Cortex of kidney (tissue), 1 donor: ENCODE data around the gene FZD2.
"Not testable (repeated sequence)": the region's sequence is repeated elsewhere in the genome, so short reads cannot be mapped to it uniquely, and the experiment has no call there.

Experiments
- DNase-seq: peaks from one replicate; lab custom pipeline; 2025; lab: John Stamatoyannopoulos, UW

Gene FZD2

GRCh38 chr17:44578947-44579346 lies 21.7 kb downstream of the FZD2 start:
- DNase-seq = no peak

- DNase-seq = no peak
Measured at GRCh38 chr17:44581868-44582267, 24.6 kb downstream of the FZD2 start.

DNA sequence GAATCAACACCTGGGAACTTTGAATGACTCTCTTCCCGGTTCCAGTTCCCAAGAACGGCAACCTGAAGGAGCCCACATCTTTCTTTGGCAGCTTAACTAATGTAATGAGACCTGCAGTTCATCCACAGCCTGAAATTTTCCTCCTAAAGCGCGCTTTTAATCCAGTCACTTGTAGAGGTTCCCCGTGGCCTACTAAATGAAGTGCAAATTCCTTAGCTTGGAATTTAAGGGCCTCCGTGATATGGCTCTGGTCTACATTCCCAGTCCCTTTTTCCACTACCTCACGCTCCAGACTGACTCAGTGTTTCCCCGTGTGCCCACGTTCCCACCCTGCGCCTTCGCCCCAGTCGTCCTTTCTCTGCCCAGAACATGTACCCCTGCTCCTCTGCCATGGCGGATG lies 27.2 kb downstream of the FZD2 start:
- DNase-seq = no peak

- no peak for DNase-seq
Measured at GRCh38 chr17:44585315-44585714, 28.0 kb downstream of the FZD2 start.

GRCh38 chr17:44587339-44587738 lies 30.1 kb downstream of the FZD2 start:
- no peak for DNase-seq

GRCh38 chr17:44589316-44590071 lies 32.2 kb downstream of the FZD2 start:
- DNase-seq = no peak

GRCh38 chr17:44590072-44590462 lies 32.8 kb downstream of the FZD2 start:
- DNase-seq = not testable (repeated sequence)

- DNase-seq = not testable (repeated sequence)
Measured at GRCh38 chr17:44590762-44591161, 33.5 kb downstream of the FZD2 start.

DNA sequence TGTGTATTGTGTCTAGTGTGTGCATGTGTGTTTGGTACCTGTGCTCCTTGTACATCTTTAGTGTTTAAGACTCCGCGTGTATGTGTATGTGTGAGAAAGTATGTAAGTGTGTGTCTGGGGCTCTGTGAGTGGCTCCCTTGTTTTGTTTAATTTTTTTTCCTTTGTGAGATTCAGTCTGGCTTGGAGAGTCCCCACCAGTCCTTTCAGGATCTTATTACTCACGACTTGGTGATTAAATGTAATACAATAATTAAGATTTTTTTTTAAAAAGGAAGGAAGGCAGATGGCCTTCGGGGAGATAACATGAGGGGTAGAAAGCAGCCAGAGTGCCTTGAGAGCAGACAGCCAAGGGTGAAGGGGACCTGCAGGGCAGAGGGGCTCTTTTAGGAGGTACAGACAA lies 33.9 kb downstream of the FZD2 start:
- DNase-seq = no peak

DNA sequence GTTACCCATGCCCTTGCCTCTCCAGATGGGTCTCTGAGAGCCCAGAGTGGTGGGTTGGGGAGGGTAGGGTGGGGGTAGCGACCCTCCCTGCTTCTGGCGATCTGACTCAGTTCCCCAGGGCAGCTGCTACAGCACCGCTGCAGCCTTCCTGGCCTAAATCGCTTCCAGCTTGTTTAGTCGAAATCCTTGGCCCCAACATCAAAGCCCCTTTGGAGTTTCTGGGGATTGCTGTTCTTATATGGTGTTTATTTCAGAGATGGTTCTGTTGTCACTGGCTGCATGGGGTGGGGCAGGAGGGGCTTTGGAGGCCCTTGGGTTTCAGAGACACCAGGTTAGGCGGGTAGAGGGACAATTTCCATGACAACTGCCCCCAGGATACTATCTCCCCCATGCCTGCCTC lies 35.9 kb downstream of the FZD2 start:
- DNase-seq = no peak

DNA sequence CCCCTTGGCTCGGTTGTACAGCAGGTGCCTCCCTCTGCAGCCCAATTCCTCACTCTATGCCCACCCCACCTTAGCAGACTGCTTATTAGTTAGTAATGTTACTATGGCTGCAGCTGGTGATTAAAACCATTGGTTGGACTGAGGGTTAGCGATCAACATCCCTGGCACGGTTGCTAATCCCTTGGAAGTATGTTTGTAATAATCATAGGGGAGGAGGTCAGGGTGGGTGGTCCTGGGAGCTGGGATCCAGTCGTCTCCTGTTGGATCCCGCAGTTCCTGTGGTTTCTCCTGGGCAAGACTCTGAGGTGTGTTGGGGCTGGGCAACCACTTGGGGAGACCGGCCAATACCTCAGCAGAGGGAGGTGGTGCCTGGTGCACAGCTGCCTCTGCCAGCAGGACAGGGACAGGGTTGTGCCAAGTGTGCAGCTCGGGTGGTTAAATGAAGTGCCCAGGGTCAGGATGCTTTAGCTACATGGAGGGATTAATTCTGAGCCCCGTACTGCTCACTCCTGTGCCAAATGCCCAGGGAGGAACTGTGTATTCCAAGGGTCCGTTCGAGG lies 38.0 kb downstream of the FZD2 start:
- DNase-seq = no peak

DNA sequence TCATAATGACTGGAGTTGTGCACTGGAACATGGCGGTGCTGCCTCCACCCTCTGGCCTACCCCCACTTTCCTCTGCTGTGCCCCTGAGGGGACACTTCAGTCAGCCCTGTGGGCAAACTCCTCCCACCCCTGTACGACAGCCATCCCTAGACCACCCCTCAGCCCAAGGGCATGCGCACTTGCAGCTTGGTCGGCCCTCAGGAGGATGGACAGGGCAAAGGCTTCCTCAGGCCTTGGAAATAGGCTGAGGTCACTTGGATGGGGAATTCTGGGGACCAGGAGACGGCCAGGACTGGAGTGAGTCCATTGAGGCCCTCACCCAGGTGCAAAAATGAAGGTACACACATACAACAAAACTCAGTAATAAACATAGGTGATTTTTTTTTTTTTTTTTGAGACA lies 41.0 kb downstream of the FZD2 start:
- no peak for DNase-seq

- no peak for DNase-seq
Measured at GRCh38 chr17:44598932-44599297, 41.6 kb downstream of the FZD2 start.

- DNase-seq = no peak
Measured at GRCh38 chr17:44599298-44600175, 42.3 kb downstream of the FZD2 start.

- DNase-seq = no peak
Measured at GRCh38 chr17:44601539-44601938, 44.3 kb downstream of the FZD2 start.

DNA sequence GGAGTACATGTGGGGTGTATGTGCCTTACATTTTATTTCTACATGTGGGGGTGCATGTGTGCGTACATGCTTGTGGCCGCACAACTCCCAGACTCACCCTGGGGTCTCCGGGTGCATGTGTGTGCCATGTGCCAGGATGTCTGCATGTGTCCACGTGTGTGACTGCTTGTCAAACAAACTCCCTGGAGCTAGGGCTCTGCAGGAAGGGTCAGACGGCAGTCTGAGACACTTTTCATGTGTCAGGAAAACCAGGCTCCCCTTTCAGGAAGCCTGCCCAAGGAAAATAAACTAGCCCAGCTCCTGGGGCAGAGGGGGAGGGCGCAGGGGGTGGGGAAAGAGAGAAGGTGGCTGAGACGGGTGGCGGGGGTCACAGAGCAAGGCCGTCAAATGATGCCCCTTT lies 44.7 kb downstream of the FZD2 start:
- DNase-seq = no peak

DNA sequence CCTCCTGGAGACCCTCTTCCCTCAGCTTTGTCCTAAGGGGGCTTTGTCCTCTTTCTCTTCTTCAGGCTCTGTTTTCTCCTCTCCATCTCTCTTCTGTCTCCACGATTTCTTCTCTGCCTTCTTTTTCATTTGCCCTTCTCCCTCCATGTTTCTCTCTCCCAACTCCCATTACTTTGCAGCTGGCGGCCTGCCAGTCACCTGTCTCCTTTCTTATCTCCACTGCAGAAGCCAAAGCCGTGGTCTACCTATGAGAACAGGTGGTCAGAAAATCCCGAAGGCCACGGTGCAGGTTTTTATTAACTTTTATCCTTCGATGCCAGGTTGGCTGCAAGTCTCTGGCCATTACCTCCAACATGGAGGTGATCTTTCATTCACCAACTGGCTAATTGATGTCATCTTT lies 45.1 kb downstream of the FZD2 start:
- no peak for DNase-seq

GRCh38 chr17:44602970-44603369 lies 45.7 kb downstream of the FZD2 start:
- DNase-seq = no peak

DNA sequence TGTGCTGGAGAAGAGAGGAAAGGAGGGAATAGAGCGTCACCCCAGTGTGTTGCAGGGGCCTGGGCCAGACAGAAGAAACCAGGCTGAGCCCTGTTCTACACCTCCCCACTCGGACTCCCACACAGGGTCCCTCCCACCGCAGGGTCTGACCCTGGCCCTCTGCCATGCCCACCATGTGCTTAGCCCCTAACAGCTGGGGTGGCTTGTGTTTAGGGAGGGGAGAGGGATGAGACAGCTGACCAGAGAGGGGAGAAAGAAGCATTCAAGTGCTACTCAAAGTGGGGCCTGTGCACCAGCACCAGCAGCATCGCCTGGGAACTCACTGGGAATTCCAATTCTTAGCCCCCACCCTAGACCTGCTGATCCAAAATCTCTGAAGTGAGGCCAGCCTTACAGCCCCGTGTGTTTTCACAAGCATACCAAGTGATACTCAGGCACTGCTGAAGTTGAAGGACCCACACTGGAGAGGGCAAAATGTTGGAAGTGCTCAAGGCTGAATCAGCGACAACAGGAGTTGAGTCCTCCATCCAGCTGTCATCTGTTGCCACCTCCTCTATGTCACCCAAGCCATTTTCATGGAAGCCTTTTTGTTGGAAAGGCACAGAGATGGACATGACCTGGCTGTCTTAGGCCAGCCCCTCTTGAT lies 47.0 kb downstream of the FZD2 start:
- DNase-seq = no peak

- DNase-seq = no peak
Measured at GRCh38 chr17:44604768-44605485, 47.6 kb downstream of the FZD2 start.

GRCh38 chr17:44606658-44607057 lies 49.4 kb downstream of the FZD2 start:
- no peak for DNase-seq
